ENCODE results near the gene CCDC38. TPM values are rescaled to one million over a fixed set of nuclear protein-coding genes. Genes with fewer than 3 reads are reported as not detected.

The CCDC38 gene
- total RNA-seq, 1 donor from 2014 or later: 0.13 TPM

DNA sequence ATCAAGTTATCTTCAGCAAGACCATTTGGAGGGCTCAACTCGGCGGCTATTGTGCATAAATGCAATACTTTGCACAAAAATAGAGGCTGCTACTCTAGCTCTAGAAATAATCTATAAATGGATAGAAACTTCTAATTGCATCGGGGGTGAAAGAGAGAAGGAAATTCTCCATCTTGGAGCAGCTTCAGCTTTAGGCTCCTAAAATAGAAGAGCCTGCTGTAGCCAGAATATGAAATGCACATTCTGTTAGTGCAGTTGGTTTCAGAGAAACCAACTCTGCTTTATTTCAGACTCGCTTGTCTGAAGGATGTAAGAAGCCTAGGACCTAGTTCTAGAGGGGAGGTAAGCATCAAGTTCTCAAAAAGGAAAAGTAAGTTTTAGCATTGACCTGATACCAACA, 45.6 kb downstream of the CCDC38 start:
- H3K36me3 Mint-ChIP-seq: no peaks in the 10 kb centered on the region
- no peaks in the 10 kb centered on the region for H3F3A ChIP-seq (ENCODE audit: low read depth)
- H3K9ac ChIP-seq: no peak overlapping the region
- H3K9me3 ChIP-seq (ENCODE audit: low read depth): no peaks in the 10 kb centered on the region
- no peak overlapping the region for H3K4me2 ChIP-seq
- no peaks in the 10 kb centered on the region for H3K4me1 Mint-ChIP-seq
- no peak overlapping the region for H2AFZ ChIP-seq (replicated peaks)
- H3K27ac Mint-ChIP-seq: no peak overlapping the region
- H4K20me1 ChIP-seq (ENCODE audit: low read depth): no peaks in the 10 kb centered on the region
- H3K4me1 ChIP-seq: no peaks in the 10 kb centered on the region
- H3K4me3 Mint-ChIP-seq: no peak overlapping the region
- H3K36me3 ChIP-seq: no peaks in the 10 kb centered on the region
- H3K27me3 ChIP-seq: no peaks in the 10 kb centered on the region
- no peak for TF ChIP-seq EZH2phosphoT487 (IDR thresholded peaks at IDR 0.05)
- H3K9me3 Mint-ChIP-seq: peaks cover 2% of the 10 kb centered on the region
- no peaks in the 10 kb centered on the region for H3K79me2 ChIP-seq (ENCODE audit: low read depth)
- H3K27ac ChIP-seq: no peak overlapping the region
- no peaks in the 10 kb centered on the region for H3K27me3 Mint-ChIP-seq (ENCODE audit: insufficient read depth, low read depth)
- DNase-seq (ENCODE audit: low spot score): no peak
- H3K4me3 ChIP-seq: no peak overlapping the region

DNA sequence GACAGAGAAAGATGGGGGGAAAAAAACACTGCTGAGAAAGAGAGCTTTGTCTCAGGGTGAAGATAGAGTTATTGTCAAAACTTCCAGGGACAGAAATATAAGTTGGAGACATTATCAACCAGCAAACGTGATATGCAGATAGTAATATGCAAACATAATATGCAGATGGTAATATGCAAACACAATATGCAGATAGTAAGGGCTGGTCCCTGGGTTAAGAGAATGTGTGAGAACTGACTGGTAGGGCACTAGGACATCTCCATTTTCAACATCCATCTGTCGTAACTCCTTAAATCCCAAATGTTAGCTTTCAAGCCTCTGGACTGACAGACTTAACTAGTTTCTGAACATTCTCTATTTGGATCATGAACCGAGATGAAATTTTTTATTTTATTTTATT, 51.5 kb downstream of the CCDC38 start:
- Histone ChIP-seq H3F3A (ENCODE audit: low read depth) (no peaks in the 10 kb centered on the region), H3K4me3 (no peak overlapping the region), H3K27ac (no peak overlapping the region), H3K79me2 (ENCODE audit: low read depth) (no peaks in the 10 kb centered on the region), H3K9ac (no peak overlapping the region), H3K27me3 (no peaks in the 10 kb centered on the region), H3K36me3 (no peaks in the 10 kb centered on the region), H3K9me3 (ENCODE audit: low read depth) (no peaks in the 10 kb centered on the region), H2AFZ (replicated peaks) (no peak overlapping the region), H3K4me2 (no peak overlapping the region), H3K4me1 (no peaks in the 10 kb centered on the region), H4K20me1 (ENCODE audit: low read depth) (no peaks in the 10 kb centered on the region)
- TF ChIP-seq EZH2phosphoT487 (IDR thresholded peaks at IDR 0.05) (no peak), EZH2 (IDR thresholded peaks at IDR 0.05) (no peak)
- TF ChIP-seq, protein P1, sequence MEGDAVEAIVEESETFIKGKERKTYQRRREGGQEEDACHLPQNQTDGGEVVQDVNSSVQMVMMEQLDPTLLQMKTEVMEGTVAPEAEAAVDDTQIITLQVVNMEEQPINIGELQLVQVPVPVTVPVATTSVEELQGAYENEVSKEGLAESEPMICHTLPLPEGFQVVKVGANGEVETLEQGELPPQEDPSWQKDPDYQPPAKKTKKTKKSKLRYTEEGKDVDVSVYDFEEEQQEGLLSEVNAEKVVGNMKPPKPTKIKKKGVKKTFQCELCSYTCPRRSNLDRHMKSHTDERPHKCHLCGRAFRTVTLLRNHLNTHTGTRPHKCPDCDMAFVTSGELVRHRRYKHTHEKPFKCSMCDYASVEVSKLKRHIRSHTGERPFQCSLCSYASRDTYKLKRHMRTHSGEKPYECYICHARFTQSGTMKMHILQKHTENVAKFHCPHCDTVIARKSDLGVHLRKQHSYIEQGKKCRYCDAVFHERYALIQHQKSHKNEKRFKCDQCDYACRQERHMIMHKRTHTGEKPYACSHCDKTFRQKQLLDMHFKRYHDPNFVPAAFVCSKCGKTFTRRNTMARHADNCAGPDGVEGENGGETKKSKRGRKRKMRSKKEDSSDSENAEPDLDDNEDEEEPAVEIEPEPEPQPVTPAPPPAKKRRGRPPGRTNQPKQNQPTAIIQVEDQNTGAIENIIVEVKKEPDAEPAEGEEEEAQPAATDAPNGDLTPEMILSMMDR (IDR thresholded peaks at IDR 0.05): no peak
- H3K9me3 Mint-ChIP-seq: peaks cover 2% of the 10 kb centered on the region
- no peaks in the 10 kb centered on the region for H3K36me3 Mint-ChIP-seq
- no peak overlapping the region for H3K4me3 Mint-ChIP-seq
- no peaks in the 10 kb centered on the region for H3K4me1 Mint-ChIP-seq
- H3K27ac Mint-ChIP-seq: peak overlapping the region; percentile 26
- no peak for DNase-seq (ENCODE audit: low spot score)
- no peaks in the 10 kb centered on the region for H3K27me3 Mint-ChIP-seq (ENCODE audit: insufficient read depth, low read depth)

DNA sequence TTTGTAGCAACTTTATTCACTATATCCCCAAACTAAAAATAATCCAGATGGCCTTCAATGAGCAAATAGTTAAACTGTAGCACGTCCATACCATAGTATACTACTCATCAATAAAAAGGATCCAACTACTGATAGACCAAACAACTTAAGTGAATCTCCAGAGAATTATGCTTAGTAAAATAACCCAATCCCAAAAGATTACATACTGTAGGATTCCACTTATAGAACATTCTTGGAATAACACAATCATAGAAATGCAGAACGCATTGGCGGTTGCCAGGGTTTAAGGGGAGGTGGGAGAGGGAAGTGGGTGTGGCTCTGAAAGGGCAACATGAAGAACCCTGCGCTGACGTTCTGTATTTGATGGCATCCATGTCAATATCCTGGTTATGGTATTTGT, 55.1 kb downstream of the CCDC38 start:
- Mint-ChIP-seq H3K4me1 (no peaks in the 10 kb centered on the region), H3K36me3 (no peaks in the 10 kb centered on the region), H3K9me3 (no peaks in the 10 kb centered on the region), H3K4me3 (no peak overlapping the region), H3K27ac (no peak overlapping the region), H3K27me3 (ENCODE audit: insufficient read depth, low read depth) (no peaks in the 10 kb centered on the region)
- no peak overlapping the region for H3K9ac ChIP-seq
- no peak for DNase-seq (ENCODE audit: low spot score)
- TF ChIP-seq EZH2 (IDR thresholded peaks at IDR 0.05): no peak
- H3K9me3 ChIP-seq (ENCODE audit: low read depth): no peaks in the 10 kb centered on the region
- H3K36me3 ChIP-seq: no peaks in the 10 kb centered on the region
- no peak overlapping the region for H3K4me3 ChIP-seq
- H4K20me1 ChIP-seq (ENCODE audit: low read depth): no peaks in the 10 kb centered on the region
- no peak overlapping the region for H3K4me2 ChIP-seq
- H2AFZ ChIP-seq (replicated peaks): no peak overlapping the region
- H3K4me1 ChIP-seq: no peaks in the 10 kb centered on the region
- no peaks in the 10 kb centered on the region for H3K79me2 ChIP-seq (ENCODE audit: low read depth)
- no peaks in the 10 kb centered on the region for H3K27me3 ChIP-seq
- no peaks in the 10 kb centered on the region for H3F3A ChIP-seq (ENCODE audit: low read depth)
- H3K27ac ChIP-seq: no peak overlapping the region

DNA sequence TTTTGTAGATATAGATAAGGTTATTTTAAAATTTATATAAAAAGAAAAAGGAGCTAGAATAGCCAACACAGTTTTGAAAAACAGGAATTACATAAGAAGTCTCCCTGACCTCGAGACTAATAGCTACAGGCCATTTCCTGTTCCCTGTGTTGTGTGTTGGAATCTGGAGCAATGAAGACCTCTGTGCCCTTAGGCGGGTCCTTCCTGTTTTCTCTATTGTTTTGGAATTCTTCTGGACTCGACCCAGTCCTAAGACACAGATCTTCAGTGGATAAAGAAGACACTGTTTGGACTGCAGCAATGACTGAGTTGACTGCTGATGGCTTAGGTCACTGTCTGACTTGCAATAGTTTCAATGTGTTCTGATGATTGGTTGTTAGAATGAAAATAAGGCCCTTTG, 57.4 kb downstream of the CCDC38 start:
- Histone ChIP-seq H2AFZ (replicated peaks) (no peak overlapping the region), H3K9me3 (ENCODE audit: low read depth) (no peaks in the 10 kb centered on the region), H3K27ac (no peak overlapping the region), H3K4me3 (no peak overlapping the region), H3K79me2 (ENCODE audit: low read depth) (no peaks in the 10 kb centered on the region), H3K27me3 (no peaks in the 10 kb centered on the region), H3F3A (ENCODE audit: low read depth) (no peaks in the 10 kb centered on the region), H3K9ac (no peak overlapping the region), H3K4me2 (no peak overlapping the region), H4K20me1 (ENCODE audit: low read depth) (no peaks in the 10 kb centered on the region), H3K4me1 (no peaks in the 10 kb centered on the region), H3K36me3 (no peaks in the 10 kb centered on the region)
- Mint-ChIP-seq H3K4me3 (no peak overlapping the region), H3K36me3 (no peaks in the 10 kb centered on the region), H3K27me3 (ENCODE audit: insufficient read depth, low read depth) (no peaks in the 10 kb centered on the region), H3K27ac (no peak overlapping the region), H3K9me3 (no peaks in the 10 kb centered on the region), H3K4me1 (no peaks in the 10 kb centered on the region)
- DNase-seq (ENCODE audit: low spot score): no peak
- TF ChIP-seq, protein P1 (IDR thresholded peaks at IDR 0.05): no peak
- TF ChIP-seq EZH2phosphoT487 (IDR thresholded peaks at IDR 0.05) (no peak), EZH2 (IDR thresholded peaks at IDR 0.05) (no peak)
